GM12878 (cell line): ENCODE results near the gene INPP5D. TPM values are rescaled to one million over a fixed set of nuclear protein-coding genes. Genes with fewer than 3 reads are reported as not detected.
A peak's percentile ranks its signal among the peaks of the same experiment; 100 is the strongest.

Experiments used
- ATF7 ChIP-seq: fragments of 450-650 bp; IDR thresholded peaks from 2 replicates; pipeline ENCODE4 v1.6.1; 2016; ENCODE audit warnings: low read depth, mild to moderate bottlenecking
- CBX5 ChIP-seq: sonication (generic); IDR thresholded peaks from 2 replicates; pipeline ENCODE4 v1.6.1; 2016; ENCODE audit warnings: low read depth, moderate library complexity, mild to moderate bottlenecking, inconsistent platforms
- CEBPB ChIP-seq, 2 experiments: fragments of 150-350 bp in 1 of 2; IDR thresholded peaks; 2 replicates each; pipeline ENCODE4 v1.6.1; 2012 to 2014; ENCODE audit warnings: low read depth in 2 of 2, low read length in 2 of 2, borderline replicate concordance in 1 of 2, inconsistent platforms in 1 of 2
- CHD4 ChIP-seq: fragments of 200-600 bp; sonication (generic); IDR thresholded peaks from 2 replicates; pipeline ENCODE4 v1.6.1; 2016; ENCODE audit warnings: mild to moderate bottlenecking
- E2F4 ChIP-seq: IDR thresholded peaks from 2 replicates; pipeline ENCODE4 v1.6.1; 2012; ENCODE audit warnings: low read depth, low read length, improper control_type of control experiment
- HCFC1 ChIP-seq: fragments of 150-350 bp; IDR thresholded peaks from 2 replicates; pipeline ENCODE4 v1.6.1; 2014; ENCODE audit warnings: low read length
- HDAC6 ChIP-seq: fragments of 200-600 bp; sonication (generic); IDR thresholded peaks from one replicate; pipeline ENCODE4 v1.8.0; 2017; ENCODE audit warnings: antibody characterized with exemption; ENCODE audit not compliant: unreplicated experiment
- IKZF1 ChIP-seq: fragments of 450-650 bp; conservative IDR thresholded peaks from 2 replicates; pipeline ENCODE4 v1.6.1; 2017; ENCODE audit warnings: antibody characterized with exemption, mild to moderate bottlenecking
- IKZF2 ChIP-seq, 2 experiments: fragments of 450-650 bp; IDR thresholded peaks; 2 replicates each; pipeline ENCODE4 v1.6.1; 2017; ENCODE audit warnings: mild to moderate bottlenecking in 2 of 2, moderate library complexity in 2 of 2
- IRF3 ChIP-seq: fragments of 450-650 bp; IDR thresholded peaks from 2 replicates; pipeline ENCODE4 v1.6.1; 2014; ENCODE audit warnings: mild to moderate bottlenecking
- KDM1A ChIP-seq: fragments of 200-600 bp; sonication (generic); IDR thresholded peaks from 2 replicates; pipeline ENCODE4 v1.6.1; 2016; ENCODE audit warnings: borderline replicate concordance
- NBN ChIP-seq: fragments of 450-650 bp; IDR thresholded peaks from 2 replicates; pipeline ENCODE4 v1.6.1; 2016
- NFIC ChIP-seq: IDR thresholded peaks from 2 replicates; pipeline ENCODE4 v1.6.1; 2012; ENCODE audit warnings: low read depth, mild to moderate bottlenecking, inconsistent platforms, low read length, moderate library complexity
- NFYB ChIP-seq: IDR thresholded peaks from 2 replicates; pipeline ENCODE4 v1.6.1; 2011; ENCODE audit warnings: low read depth, mild to moderate bottlenecking, low read length, improper control_type of control experiment, moderate library complexity; ENCODE audit not compliant: insufficient read depth
- NR2C1 ChIP-seq: fragments of 450-650 bp; IDR thresholded peaks from 2 replicates; pipeline ENCODE4 v1.6.1; 2017; ENCODE audit warnings: antibody characterized with exemption, mild to moderate bottlenecking, moderate library complexity
- PAX8 ChIP-seq: fragments of 450-650 bp; IDR thresholded peaks from 2 replicates; pipeline ENCODE4 v1.6.1; 2017; ENCODE audit warnings: mild to moderate bottlenecking, moderate library complexity
- PKNOX1 ChIP-seq: fragments of 450-650 bp; IDR thresholded peaks from 2 replicates; pipeline ENCODE4 v1.6.1; 2016; ENCODE audit warnings: mild to moderate bottlenecking
- SMAD1 ChIP-seq: fragments of 450-650 bp; IDR thresholded peaks from 2 replicates; pipeline ENCODE4 v1.6.1; 2018; ENCODE audit warnings: mild to moderate bottlenecking, low read depth; ENCODE audit not compliant: partially characterized antibody
- SPI1 ChIP-seq: IDR thresholded peaks from 2 replicates; pipeline ENCODE4 v1.6.1; 2011; ENCODE audit warnings: low read depth, mild to moderate bottlenecking, low read length, moderate library complexity, borderline replicate concordance; ENCODE audit not compliant: insufficient read depth
- TAF1 ChIP-seq: IDR thresholded peaks from 2 replicates; pipeline ENCODE4 v1.6.1; 2011; ENCODE audit warnings: mild to moderate bottlenecking, low read depth, low read length, borderline replicate concordance
- TBL1XR1 ChIP-seq: IDR thresholded peaks from 2 replicates; pipeline ENCODE4 v1.6.1; 2012; ENCODE audit warnings: low read depth, low read length, improper control_type of control experiment
- USF2 ChIP-seq: IDR thresholded peaks from 2 replicates; pipeline ENCODE4 v1.6.1; 2011; ENCODE audit warnings: low read depth, low read length, improper control_type of control experiment, borderline replicate concordance
- ZBTB40 ChIP-seq: fragments of 450-650 bp; IDR thresholded peaks from 2 replicates; pipeline ENCODE4 v1.6.1; 2016; ENCODE audit warnings: mild to moderate bottlenecking, moderate library complexity, borderline replicate concordance
- ZNF274 ChIP-seq: IDR thresholded peaks from one replicate; pipeline ENCODE4 v1.8.0; 2011; ENCODE audit not compliant: insufficient read length, insufficient read depth
- polyA plus RNA-seq, 11 experiments: library from polyadenylated mRNA; depleted of rRNA in 4 of 11; unstranded in 6 of 11; stranded (reverse) in 5 of 11; fragments of >200 nt; fragmentation: Nextera tagmentation in 4 of 11; fragmentation: Illumina TruSeq in 1 of 11; extraction: Ambion mirVana in 4 of 11; extraction: Trizol in 1 of 11; gene quantifications; 1 replicate in 1 of 11; 2 replicates in 10 of 11; pipeline versions ENCODE4 v1.2.1 to v1.2.3, GENCODE V29; 2011 to 2016; ENCODE audit warnings: inconsistent platforms in 2 of 11, missing spikeins in 2 of 11, low read depth in 1 of 11
- total RNA-seq, 4 experiments: library from RNA; depleted of rRNA in 3 of 4; stranded (reverse); fragments of >200 nt in 3 of 4; fragmentation: Illumina TruSeq in 1 of 4; extraction: Trizol in 1 of 4; gene quantifications; 2 replicates each; pipeline versions ENCODE4 v1.2.1 to v1.2.3, GENCODE V29; 2013 to 2021

INPP5D gene
- total and polyA plus RNA-seq, 10 of the 15 experiments (the other 5 are each of a cell fraction or from before 2014, with no cell fraction given) = 11.8 to 139 (median 88.8) TPM

- TF ChIP-seq PAX8 (no peak), HCFC1 (no peak), SMAD1 (peak; percentile 16), NR2C1 (no peak), PKNOX1 (peak; percentile 29; the same call in 1 of the 2 replicates), TAF1 (0 out of 2 replicates have a peak, but pooled peaks have one; percentile 28), NFIC (no peak), HDAC6 (no peak), ZBTB40 (no peak), ZNF274 (no peak), NBN (peak; percentile 12; the same call in 1 of the 2 replicates), CHD4 (no peak), SPI1 (peak; percentile 12; the same call in 1 of the 2 replicates), NFYB (no peak), TBL1XR1 (peak; percentile 76; the same call in 1 of the 2 replicates), KDM1A (no peak), IKZF2 (IDR thresholded peaks at IDR 0.05) (peak; percentile 52 to 55), CEBPB (IDR thresholded peaks at IDR 0.05; ENCODE audit: borderline replicate concordance in 1 of 2, low read depth in 2 of 2, low read length in 2 of 2) (peak in 1 of 2 experiments; percentile 93; a peak in 1 of 4 replicates), CBX5 (no peak), E2F4 (no peak), USF2 (no peak), ATF7 (peak; percentile 49), IKZF1 (peak; percentile 59), IRF3 (no peak)
These were observed 24.3 kb downstream of the INPP5D start (continued) for GRCh38 chr2:233084488-233084887.
